ENCODE results near the gene DQX1.

DQX1 gene

DNA sequence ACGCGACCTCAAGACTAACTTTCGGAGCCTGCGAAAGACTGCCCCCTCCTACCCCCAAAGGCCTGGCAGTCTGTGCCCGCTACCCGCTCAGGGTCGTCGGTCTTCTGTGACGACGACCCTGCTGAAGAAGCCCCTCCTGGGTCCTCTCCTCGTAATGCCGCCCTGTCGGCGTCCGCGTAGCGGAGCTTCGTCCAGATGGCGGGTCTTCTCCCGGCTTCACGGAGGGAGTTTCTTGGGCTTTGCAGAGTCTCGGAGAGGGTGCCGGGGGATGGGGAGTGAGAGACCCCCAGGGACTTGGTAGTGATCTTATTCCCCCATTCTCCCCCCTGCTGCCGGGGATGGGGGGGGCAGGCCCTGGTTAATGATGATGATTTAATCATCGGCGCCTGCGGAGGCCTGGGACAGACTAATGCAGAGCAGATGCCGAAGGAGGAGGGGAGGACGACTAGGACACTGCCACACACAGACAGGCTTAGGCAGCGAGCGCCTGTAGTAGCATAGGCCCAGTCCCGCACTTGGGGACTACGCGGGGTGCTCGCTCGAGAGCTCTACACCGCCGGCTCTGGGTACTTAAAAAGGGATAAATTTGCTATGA is 18.0 kb downstream of the DQX1 start:
- DNase-seq: peak in 1 of 3 experiments; percentile 94

- peak; percentile 94 to 100 (median 100) for DNase-seq
Measured at GRCh38 chr2:74507145-74507925, 18.7 kb downstream of the DQX1 start, which contains the start of gene PCGF1. TSS of gene PCGF1 (minus strand) at chr2:74507695. CDS start at chr2:74507668, 27 bp downstream.

- no peak for DNase-seq
Measured at GRCh38 chr2:74505448-74506246, 20.4 kb downstream of the DQX1 start.

GRCh38 chr2:74504591-74504990 is 21.4 kb downstream of the DQX1 start:
- no peak for DNase-seq

DNA sequence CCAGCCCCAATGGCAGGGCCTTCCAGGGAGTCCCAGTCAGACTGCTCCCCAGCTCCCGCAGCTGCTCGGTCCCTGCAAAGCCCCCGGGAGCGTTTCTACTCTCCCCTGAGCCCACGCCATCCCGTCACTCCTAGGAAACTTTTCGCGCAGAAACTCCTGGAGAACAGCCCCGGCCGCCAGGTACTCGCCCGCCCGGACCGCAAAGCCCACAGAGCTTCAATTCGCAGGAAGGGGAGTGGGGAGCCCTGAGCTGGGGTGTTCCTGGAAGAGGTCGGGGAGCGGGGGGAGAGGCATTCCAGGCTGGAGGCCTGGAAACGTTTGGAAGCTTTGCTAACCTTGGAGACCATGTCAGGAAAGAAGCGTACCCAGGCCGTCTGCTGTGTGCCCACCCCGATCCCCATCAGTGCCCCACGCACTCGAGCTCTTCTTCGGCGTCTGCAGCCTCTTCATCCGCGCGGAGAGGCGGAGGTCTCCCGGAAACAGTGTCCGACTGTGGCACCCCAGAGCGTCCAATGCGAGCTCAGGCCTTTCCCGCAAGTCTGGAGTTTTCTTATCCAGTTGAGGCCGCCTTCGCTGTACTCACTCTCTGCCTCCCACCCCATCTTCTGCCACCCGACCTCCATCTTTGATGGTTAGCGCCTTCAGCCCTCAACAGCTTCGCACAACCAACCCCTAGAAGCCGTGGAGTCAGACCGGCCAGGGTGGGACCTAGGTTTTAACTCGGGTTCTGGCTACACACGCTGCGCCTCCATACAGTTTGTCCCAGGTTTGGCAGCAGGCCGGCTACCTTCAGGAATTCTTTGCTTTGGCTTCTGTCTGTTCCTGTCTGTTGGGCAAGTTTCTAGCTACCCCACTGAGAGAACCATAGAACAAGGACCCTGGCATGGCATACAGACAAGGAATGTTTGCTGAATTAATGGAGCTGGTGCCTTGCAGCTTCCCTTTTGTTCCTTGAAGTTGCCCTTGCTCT is 22.2 kb downstream of the DQX1 start:
- DNase-seq: no peak

- DNase-seq: no peak
Measured at GRCh38 chr2:74502720-74503505, 23.1 kb downstream of the DQX1 start.

DNA sequence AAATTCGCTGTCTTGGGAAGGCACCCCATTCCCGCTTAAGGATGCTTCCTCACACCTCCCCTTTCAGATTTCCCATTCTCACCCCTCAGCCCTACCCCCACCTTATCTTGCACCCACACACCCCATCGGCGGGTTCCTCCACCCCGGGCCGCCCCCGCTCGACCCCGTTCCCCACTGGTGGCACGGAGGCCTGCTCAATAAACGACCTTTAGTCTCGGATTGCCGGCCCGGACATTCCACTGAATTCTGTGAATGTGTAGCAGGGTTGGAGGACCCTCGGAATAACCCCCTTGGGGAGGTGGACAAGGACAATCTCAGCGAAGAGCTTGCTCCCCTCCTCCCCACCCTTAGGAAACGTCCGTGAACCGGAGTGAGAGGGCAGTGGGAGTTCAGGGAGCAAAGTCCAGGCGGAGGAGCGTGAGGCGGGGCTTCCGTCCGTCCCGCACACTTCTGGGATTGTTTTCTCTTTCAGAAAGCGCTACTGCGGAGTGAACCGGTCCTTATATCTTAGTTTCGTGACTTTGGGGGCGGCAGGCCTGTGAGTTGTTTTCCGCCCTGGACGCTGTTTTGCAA is 23.8 kb downstream of the DQX1 start:
- DNase-seq: no peak

- no peak for DNase-seq
Measured at GRCh38 chr2:74501335-74502071, 24.5 kb downstream of the DQX1 start.

DNA sequence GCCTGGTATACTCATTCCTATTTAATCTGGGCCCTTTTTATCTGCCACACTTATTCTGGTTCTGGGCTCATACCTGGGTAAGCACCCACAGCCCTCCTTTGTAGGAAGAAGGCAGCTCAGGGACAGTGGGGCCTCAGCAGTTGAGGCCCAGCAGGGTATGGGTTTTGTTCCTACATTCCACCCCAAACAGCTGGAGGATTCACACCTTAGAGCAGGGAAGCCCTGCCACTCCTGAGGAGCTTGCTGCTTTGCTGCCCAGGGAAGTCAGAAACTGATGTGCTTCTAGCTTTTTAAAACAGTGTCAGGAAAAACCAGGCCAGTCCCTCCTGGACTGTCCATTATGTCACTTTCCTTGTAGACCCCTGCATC is 25.5 kb downstream of the DQX1 start:
- DNase-seq: no peak

GRCh38 chr2:74499940-74500577 is 26.0 kb downstream of the DQX1 start:
- no peak for DNase-seq

DNA sequence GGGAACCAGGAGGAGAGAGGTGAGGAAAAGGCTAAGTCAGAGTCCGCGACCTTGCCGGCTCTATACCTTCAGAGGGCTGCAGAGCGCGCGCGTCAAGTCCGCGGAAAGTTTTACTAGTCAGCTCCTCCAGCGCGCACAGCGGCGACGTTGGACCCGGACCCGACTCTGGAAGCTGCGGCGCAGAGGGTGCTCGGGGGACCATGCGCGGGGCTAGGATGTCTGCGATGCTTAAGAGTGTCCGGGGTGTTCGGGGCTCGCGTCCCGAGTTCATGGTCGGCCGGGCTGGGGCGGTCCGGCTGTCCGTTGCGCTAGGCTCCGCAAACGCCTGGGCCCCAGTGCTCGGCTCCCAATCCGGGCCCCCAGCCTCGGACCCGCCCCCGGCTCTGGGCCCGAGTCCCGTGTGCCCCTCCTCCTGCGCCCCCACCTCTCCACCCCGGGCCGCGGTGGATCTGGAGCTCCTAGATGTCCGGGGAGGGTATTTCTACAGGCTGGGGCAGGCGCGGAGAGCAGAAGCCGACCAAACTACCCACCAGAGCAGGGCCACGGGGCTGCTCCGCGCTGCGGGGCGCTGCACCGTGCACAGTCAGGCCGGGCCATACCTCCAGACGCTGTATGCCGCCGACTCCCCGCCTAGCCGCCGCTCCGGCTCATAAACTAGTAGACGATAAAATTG is 26.6 kb downstream of the DQX1 start, which contains the start of gene LBX2:
LBX2 (minus strand) TSS at position 337 of the 673 bp plus-strand sequence; CDS start at position 271, 66 bp downstream.
- DNase-seq: no peak

DNA sequence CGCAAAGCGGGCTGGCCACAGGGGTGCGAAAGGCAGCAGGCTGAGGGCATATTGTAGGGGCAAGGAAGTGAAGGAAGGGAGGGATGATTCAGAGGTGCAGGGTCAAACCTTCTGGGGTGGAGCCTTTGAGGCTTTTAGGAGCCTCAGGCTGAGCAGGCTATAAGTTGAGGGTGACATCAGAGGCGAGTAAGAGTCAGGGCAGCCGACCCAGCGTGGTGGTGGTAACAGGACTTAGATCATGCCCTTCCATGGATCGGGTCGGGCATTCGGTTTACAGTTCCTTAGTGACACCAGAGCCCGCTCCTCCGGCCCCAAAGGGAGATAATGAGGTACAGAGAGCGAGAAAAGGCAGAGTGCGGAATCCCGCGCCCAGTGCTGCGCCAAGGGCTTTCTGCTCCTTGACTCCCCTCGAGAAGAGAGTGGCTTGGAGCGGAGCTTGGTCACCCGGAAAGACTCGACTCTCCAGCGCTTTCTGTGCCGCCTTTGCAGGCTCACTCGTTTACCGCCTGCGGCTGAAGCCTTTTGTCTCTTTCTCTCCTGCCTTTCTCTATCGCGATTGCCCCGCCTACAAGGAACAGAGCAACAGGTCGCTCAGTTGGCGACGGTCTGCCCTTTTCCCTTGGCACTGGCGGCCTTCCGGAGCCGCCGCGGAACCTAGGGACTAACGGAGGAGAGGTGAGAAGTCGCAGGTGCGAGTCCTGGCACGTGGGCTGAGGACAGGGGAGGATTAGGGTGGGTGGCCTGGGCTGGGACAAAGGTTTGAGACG is 27.3 kb downstream of the DQX1 start:
- DNase-seq: peak in 1 of 3 experiments; percentile 49

- peak in 2 of 3 experiments; percentile 79 to 81 for DNase-seq
Measured at GRCh38 chr2:74497777-74498499, 28.1 kb downstream of the DQX1 start.

- DNase-seq: peak in 2 of 3 experiments; percentile 50 to 56
Measured at GRCh38 chr2:74496997-74497776, 28.8 kb downstream of the DQX1 start.

DNA sequence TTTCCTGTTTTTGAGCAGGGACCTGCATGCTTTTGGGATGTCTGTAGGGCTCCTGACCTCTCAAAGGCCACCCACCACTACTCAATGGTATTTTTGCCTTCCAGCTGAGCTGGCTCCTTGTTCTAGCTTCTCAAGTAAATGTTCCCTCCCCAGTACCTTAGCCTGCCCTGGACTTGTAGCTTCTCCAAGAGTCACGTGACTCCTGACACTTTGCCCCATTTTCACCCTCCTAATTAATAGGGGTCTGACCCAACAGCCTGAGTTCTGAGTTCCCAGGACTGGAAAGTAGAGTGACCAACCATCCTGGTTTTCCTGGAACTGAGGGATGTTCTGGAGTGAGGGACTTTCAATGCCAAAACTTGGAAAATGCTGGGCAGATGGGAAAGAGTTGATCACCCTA is 30.6 kb downstream of the DQX1 start:
- no peak for DNase-seq

DNA sequence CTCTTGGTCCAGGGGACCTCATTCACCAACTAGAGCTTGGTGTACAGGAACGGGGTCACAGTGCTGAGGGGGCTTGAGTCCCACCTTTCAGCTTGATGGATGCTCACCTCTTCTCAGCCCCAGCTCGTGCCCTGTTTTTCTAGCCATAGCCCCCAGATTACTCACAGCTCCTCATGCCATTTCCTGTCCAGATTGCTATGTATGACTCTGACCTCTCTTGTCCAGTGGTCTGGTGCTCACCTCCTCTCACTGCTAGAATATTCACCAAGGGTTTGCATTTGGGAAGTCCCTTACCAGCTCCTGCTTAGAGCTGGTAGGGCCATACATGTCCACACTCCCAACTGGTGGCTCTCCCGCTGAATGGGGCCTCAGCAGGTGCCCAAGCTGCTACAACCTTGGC is 32.5 kb downstream of the DQX1 start:
- no peak for DNase-seq
